Measurements from ENCODE around the gene SIGLEC11. TPM values are rescaled to one million over a fixed set of nuclear protein-coding genes. Genes with fewer than 3 reads are reported as not detected.

SIGLEC11 gene
- total RNA-seq, 1 experiment from 2014 or later: not detected

- Histone ChIP-seq H3K27ac (ENCODE audit: low read depth, low read length, poor library complexity, severe bottlenecking) (no peak overlapping the region), H3K36me3 (ENCODE audit: insufficient read depth, low read length, poor library complexity, severe bottlenecking) (no peaks in the 10 kb centered on the region), H3K4me3 (ENCODE audit: low read depth, low read length, poor library complexity, severe bottlenecking) (no peak overlapping the region), H3K9me3 (ENCODE audit: low read depth, low read length, poor library complexity, severe bottlenecking) (no peaks in the 10 kb centered on the region), H3K4me1 (ENCODE audit: insufficient read depth, low read length, poor library complexity, severe bottlenecking) (no peaks in the 10 kb centered on the region), H3K27me3 (replicated peaks; ENCODE audit: insufficient read depth, low read depth, low read length, poor library complexity) (no peaks in the 10 kb centered on the region)
- no peak for DNase-seq (ENCODE audit: low spot score)
- no TSS peak for BruUV-seq (replicated peaks)
- TF ChIP-seq, protein P1, sequence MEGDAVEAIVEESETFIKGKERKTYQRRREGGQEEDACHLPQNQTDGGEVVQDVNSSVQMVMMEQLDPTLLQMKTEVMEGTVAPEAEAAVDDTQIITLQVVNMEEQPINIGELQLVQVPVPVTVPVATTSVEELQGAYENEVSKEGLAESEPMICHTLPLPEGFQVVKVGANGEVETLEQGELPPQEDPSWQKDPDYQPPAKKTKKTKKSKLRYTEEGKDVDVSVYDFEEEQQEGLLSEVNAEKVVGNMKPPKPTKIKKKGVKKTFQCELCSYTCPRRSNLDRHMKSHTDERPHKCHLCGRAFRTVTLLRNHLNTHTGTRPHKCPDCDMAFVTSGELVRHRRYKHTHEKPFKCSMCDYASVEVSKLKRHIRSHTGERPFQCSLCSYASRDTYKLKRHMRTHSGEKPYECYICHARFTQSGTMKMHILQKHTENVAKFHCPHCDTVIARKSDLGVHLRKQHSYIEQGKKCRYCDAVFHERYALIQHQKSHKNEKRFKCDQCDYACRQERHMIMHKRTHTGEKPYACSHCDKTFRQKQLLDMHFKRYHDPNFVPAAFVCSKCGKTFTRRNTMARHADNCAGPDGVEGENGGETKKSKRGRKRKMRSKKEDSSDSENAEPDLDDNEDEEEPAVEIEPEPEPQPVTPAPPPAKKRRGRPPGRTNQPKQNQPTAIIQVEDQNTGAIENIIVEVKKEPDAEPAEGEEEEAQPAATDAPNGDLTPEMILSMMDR (conservative IDR thresholded peaks at IDR 0.05; ENCODE audit: low read depth, low read length): no peak
- no peak for TF ChIP-seq EZH2 (IDR thresholded peaks at IDR 0.05; ENCODE audit: borderline replicate concordance, low read depth, low read length, poor library complexity, severe bottlenecking)
- intact Hi-C loops (cut with micrococcal nuclease; ENCODE audit: unreplicated experiment): no loop called here
- ChIA-PET CTCF (no interaction called here), POLR2A (ENCODE audit: low non-redundant PET) (no interaction called here)
Measured at GRCh38 chr19:49952479-49952836, 8.5 kb downstream of the SIGLEC11 start.

DNA sequence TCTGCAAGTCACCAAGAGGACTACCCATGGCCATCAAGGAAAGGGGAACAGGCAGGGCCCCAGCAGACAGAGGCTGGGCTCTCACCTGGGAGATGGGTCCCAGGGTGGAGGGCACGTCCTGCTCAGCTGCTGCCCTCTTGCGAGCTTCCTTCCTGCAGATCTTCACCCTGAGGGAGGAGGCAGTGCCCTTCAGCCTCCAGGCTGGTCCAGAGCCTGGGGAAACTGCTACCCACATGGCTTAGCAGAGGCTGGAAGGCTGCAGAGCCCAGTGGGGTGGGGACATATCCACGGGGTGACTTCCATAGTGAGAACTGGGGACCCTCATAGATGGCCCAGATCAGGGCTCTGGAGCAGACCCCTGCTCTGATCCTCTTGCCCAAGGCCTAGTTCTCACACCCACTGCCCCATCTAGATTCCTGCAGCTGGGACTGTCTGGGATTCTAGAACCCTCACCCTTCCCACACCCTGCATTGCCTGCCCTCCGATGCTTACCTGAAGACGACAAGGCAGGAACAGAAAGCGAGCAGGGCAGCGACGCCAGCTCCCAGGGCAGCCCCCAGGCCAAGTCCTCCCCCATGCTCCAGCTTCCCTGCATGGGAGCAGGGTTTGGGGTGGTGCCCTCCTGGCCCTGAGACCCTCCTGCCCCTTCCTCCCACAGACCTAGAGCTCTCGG, 9.0 kb downstream of the SIGLEC11 start:
- ChIA-PET POLR2A (ENCODE audit: low non-redundant PET) (no interaction called here), CTCF (no interaction called here)
- Histone ChIP-seq H3K27me3 (replicated peaks; ENCODE audit: insufficient read depth, low read depth, low read length, poor library complexity) (no peaks in the 10 kb centered on the region), H3K36me3 (ENCODE audit: insufficient read depth, low read length, poor library complexity, severe bottlenecking) (no peaks in the 10 kb centered on the region), H3K4me1 (ENCODE audit: insufficient read depth, low read length, poor library complexity, severe bottlenecking) (no peaks in the 10 kb centered on the region), H3K27ac (ENCODE audit: low read depth, low read length, poor library complexity, severe bottlenecking) (no peak overlapping the region), H3K9me3 (ENCODE audit: low read depth, low read length, poor library complexity, severe bottlenecking) (no peaks in the 10 kb centered on the region), H3K4me3 (ENCODE audit: low read depth, low read length, poor library complexity, severe bottlenecking) (no peak overlapping the region)
- no peak for TF ChIP-seq EZH2 (IDR thresholded peaks at IDR 0.05; ENCODE audit: borderline replicate concordance, low read depth, low read length, poor library complexity, severe bottlenecking)
- TF ChIP-seq, protein P1 (conservative IDR thresholded peaks at IDR 0.05; ENCODE audit: low read depth, low read length): no peak
- no TSS peak for BruUV-seq (replicated peaks)
- intact Hi-C loops (cut with micrococcal nuclease; ENCODE audit: unreplicated experiment): no loop called here
- DNase-seq (ENCODE audit: low spot score): no peak

DNA sequence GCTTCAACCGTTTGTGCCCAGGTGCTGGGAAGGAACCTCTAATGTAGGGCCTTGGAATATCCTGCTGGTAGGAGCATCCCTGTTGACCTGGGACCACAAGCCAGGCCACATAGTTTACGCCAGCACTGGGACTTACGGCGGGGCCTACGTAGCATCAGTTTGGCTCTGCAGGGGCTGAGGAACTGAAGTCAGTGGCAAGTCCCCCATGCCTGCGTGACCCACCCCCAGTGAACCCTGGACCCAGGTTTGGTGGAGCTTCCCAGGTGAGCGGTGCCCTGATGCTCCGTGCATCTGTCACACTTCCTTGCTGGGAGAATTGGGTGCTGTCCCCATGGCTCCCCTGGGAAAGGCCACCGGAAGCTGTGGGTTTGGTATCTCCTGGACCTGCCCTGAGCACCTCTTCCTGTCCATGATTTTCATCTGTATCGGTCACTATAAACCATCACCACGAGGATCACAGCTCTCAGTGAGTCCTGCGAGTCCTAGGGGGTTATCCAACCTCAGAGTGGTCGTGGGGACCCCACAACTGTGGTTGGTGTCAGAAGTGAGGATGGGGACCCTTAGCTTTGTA, 9.9 kb downstream of the SIGLEC11 start:
- Histone ChIP-seq H3K4me3 (ENCODE audit: low read depth, low read length, poor library complexity, severe bottlenecking) (no peak overlapping the region), H3K27me3 (replicated peaks; ENCODE audit: insufficient read depth, low read depth, low read length, poor library complexity) (no peaks in the 10 kb centered on the region), H3K36me3 (ENCODE audit: insufficient read depth, low read length, poor library complexity, severe bottlenecking) (no peaks in the 10 kb centered on the region), H3K27ac (ENCODE audit: low read depth, low read length, poor library complexity, severe bottlenecking) (no peak overlapping the region), H3K9me3 (ENCODE audit: low read depth, low read length, poor library complexity, severe bottlenecking) (no peaks in the 10 kb centered on the region), H3K4me1 (ENCODE audit: insufficient read depth, low read length, poor library complexity, severe bottlenecking) (no peaks in the 10 kb centered on the region)
- CTCF ChIA-PET: no interaction called here
- DNase-seq (ENCODE audit: low spot score): no peak
- TF ChIP-seq, protein P1 (conservative IDR thresholded peaks at IDR 0.05; ENCODE audit: low read depth, low read length): no peak
- TF ChIP-seq EZH2 (IDR thresholded peaks at IDR 0.05; ENCODE audit: borderline replicate concordance, low read depth, low read length, poor library complexity, severe bottlenecking): no peak
- intact Hi-C loops (cut with micrococcal nuclease; ENCODE audit: unreplicated experiment): no loop called here
- POLR2A ChIA-PET (ENCODE audit: low non-redundant PET): no interaction called here
- no TSS peak for BruUV-seq (replicated peaks)
